ENCODE data around the gene S100A11.
A peak's percentile ranks its signal among the peaks of the same experiment; 100 is the strongest.

The S100A11 gene

DNA sequence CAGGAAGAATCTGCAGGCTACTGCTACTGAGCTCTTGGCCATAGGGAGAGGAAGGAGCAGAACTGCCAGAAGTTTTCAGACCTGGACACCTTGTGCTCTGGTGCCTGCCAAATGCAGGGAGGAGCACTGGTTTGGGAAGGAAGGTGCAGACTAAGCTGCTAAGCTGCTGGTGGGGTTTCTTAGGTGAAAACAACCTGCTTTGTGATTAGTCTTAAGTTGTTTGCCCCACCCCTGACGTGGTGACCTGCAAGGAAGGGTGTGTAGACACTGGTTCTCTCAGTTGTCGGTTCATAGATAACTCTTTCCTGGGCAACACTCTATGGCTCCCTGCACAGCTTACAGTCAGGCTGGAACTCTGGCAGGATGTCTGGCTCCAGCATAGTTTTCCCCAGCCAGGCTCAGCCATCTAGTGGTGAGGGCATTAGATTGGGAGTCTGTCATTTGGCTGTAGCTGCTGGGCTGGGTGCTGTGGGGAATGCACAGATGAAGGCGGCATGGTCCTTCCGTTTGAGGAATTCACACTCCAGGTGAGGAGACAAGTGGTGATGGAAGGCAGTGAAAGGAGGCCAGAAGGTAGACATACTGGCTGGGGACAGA lies 32.9 kb downstream of the S100A11 start:
- no peaks in the 10 kb centered on the region for H3K36me3 ChIP-seq (ENCODE audit: insufficient read depth, low read length)
- H3K4me1 ChIP-seq (ENCODE audit: insufficient read depth, low read length) = peaks cover 16% of the 10 kb centered on the region
- H3K9ac ChIP-seq (ENCODE audit: low read depth, low read length) = no peak overlapping the region
- H3K9me3 ChIP-seq (ENCODE audit: control insufficient read depth, insufficient read depth, low read length) = no peaks in the 10 kb centered on the region

DNA sequence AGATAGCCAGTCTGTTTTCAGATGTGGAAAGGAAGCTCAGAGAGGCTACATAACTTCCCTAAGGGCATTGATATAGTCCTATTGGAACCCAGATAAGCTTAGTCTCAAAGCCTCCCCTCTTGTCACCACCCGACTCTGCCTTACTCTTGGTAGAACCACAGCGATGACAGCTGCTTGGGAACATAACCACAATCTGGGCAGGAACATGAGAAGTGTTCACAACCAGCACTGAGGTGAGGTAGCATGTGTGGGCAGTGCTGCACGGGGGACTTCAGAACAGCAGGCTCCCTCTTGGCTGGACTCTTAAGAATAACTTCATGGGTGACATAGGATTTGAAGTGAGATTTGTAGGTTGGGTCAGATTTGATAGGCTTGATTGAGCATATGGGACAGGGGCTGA lies 33.8 kb downstream of the S100A11 start:
- Histone ChIP-seq H3K36me3 (ENCODE audit: insufficient read depth, low read length) (no peaks in the 10 kb centered on the region), H3K9ac (ENCODE audit: low read depth, low read length) (no peak overlapping the region), H3K9me3 (ENCODE audit: control insufficient read depth, insufficient read depth, low read length) (no peaks in the 10 kb centered on the region), H3K4me1 (ENCODE audit: insufficient read depth, low read length) (peaks cover 17% of the 10 kb centered on the region)

DNA sequence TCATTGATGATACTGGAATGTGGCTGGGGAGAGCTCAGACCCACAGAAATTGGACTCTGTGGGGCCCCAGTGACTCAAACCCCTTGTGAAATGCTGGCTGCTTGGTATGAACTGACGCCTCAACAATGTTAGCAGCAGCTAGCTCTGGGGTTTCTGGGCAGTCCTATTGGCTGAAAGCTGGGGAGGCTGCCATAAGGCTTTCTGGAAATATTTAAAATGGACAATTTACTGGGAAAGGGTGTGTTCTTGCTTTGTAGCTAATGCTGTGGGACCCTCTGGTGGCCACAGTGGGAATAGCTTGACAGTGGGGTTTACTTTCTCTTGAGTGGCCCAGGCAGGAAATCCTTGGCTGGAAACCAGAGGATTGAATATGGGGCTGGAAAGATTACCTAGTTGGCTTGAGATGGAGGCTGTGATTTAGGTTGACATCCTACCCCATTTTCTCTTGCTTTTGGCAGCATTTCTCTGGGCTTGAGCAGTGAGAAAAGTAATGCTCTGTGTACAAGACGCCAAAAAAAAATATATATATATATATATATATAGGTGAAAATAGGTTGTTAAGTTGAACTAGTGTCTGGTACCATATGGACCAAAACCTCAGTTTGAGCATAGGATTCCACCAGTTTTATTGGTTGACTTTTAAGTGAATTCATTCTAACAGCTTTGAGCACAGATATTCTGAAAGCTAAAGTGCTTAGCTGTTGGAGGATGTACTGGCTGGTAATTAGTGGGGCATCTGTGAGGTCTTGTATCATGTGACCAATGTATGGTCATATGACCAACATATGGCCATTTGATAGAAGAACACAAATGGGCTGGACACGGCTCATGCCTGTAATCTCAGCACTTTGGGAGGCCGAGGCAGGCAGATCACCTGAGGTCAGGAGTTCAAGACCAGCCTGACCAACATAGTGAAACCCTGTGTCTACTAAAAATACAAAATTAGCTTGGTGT lies 34.9 kb downstream of the S100A11 start:
- H3K9ac ChIP-seq (ENCODE audit: low read depth, low read length) = no peak overlapping the region
- H3K4me1 ChIP-seq (ENCODE audit: insufficient read depth, low read length) = peaks cover 17% of the 10 kb centered on the region
- H3K9me3 ChIP-seq (ENCODE audit: control insufficient read depth, insufficient read depth, low read length) = no peaks in the 10 kb centered on the region
- H3K36me3 ChIP-seq (ENCODE audit: insufficient read depth, low read length) = no peaks in the 10 kb centered on the region

DNA sequence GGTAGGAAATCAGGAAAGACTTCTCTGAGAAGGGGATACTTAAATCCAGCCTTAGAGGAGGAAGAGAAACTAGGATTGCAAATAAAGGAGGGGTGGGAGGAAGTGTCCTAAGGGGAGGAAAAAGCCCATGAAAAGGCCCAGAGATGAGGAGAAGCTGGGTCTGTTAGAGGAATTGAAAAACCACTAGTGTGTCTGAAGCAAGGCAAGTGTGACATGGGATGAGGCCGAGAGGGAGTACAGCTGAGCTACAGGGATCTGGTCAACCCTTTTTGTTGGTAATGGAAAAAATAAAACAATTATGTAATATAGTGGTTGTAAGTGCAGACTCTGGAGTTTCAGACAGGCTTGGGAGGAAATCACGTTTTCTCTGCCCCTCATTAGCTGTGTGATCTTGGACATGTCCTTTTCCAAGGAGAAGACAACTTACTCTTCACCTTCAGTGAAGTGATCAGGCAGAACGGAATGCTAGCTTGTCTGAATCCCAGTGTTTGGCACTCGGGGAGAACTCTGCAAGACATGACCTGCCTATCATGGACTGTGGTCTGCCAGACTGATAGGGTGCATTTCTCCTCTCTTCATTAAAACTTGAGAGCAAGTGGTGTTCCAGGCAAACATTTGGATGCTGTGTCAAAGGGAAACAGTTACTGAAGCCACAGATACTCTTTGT lies 35.7 kb downstream of the S100A11 start:
- Histone ChIP-seq H3K9ac (ENCODE audit: low read depth, low read length) (no peak overlapping the region), H3K4me1 (ENCODE audit: insufficient read depth, low read length) (peaks cover 17% of the 10 kb centered on the region), H3K9me3 (ENCODE audit: control insufficient read depth, insufficient read depth, low read length) (no peaks in the 10 kb centered on the region), H3K36me3 (ENCODE audit: insufficient read depth, low read length) (no peaks in the 10 kb centered on the region)

DNA sequence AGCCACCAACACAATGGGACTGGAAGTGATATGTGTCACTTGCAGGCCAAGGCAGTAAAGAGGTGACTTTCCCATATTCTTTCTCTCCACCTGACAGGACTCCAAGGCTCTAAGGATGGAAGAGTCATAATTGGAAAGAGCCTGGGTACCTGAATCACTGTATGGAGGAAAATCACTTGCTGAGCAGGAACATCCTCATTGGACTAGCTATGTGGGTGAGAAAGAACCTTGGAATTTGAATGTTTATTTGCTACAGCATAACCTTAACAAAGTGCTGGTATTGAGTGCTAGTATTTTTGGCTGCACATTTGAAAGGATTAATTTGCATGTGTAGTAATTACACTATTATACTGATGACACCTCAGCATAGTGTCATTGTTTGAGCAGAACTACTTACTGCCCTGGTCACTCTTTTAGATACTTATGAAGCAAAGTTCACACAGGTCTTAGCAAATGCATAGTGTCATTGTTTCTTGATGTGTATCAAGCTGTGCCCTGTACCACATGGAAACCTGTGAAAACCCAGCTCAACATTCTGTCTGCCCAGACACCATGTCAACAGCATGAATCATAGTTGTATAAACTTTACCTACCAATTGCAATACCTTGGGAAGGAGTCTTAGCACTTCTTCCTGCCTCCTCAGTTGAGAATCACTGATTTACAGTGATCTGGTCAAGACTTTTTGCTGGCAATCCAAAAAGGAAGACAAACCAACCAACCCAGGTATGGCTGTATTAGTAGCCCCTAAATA lies 38.0 kb downstream of the S100A11 start:
- peaks cover 24% of the 10 kb centered on the region for H3K4me1 ChIP-seq (ENCODE audit: insufficient read depth, low read length)
- no peaks in the 10 kb centered on the region for H3K9me3 ChIP-seq (ENCODE audit: control insufficient read depth, insufficient read depth, low read length)
- H3K36me3 ChIP-seq (ENCODE audit: insufficient read depth, low read length) = no peaks in the 10 kb centered on the region
- no peak overlapping the region for H3K9ac ChIP-seq (ENCODE audit: low read depth, low read length)

DNA sequence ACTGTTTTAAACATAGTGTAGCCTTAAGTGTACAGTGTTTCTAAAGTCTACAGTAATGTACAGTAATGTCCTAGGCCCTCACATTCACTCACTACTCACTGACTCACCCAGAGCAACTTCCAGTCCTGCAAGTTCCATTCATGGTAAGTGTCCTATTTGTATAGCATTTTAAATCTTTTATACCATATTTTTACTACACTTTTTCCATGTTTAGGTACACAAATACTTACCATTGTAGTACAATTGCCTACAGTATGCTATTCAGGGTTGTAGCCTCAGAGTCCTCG lies 39.6 kb downstream of the S100A11 start:
- H3K9ac ChIP-seq (ENCODE audit: low read depth, low read length) = no peak overlapping the region
- H3K4me1 ChIP-seq (ENCODE audit: insufficient read depth, low read length) = peaks cover 24% of the 10 kb centered on the region
- H3K36me3 ChIP-seq (ENCODE audit: insufficient read depth, low read length) = no peaks in the 10 kb centered on the region
- no peaks in the 10 kb centered on the region for H3K9me3 ChIP-seq (ENCODE audit: control insufficient read depth, insufficient read depth, low read length)

DNA sequence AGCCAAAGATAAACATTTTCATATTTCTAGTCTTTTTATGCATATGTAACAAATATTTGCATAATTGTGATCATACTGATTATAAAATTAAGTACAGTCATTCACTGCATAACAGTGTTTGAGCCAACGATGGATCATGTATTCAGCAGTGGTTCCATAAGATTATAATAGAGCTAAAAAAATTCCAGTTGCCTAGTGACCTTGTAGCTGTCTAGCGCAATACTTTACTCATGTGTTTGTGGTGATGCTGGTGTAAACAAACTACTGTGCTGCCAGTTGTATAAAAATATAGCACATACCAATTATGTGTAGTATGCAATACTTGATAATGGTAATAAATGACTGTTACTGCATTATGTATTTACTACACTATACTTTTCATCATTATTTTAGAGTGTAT lies 41.0 kb downstream of the S100A11 start:
- Histone ChIP-seq H3K9ac (ENCODE audit: low read depth, low read length) (no peak overlapping the region), H3K4me1 (ENCODE audit: insufficient read depth, low read length) (peaks cover 17% of the 10 kb centered on the region), H3K9me3 (ENCODE audit: control insufficient read depth, insufficient read depth, low read length) (no peaks in the 10 kb centered on the region), H3K36me3 (ENCODE audit: insufficient read depth, low read length) (no peaks in the 10 kb centered on the region)

DNA sequence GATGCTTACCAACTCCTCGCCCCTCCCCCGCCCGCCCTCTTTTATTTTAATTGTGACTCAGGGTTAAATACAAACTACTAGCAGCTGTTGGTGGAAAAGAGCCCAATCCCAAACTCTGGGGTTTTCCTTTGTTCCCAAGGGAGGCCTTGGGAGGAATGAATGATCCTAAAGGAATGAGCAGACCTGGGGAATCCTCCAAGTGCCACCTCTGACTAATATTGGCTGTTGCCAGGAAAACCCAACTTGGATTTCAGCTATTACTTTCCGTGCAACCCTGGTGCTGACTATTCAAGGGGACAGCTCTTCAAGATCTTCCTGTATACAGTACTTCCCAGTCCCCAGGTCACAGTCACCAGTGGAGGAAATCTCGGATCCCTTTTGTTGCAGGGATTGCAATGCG lies 41.8 kb downstream of the S100A11 start:
- no peak overlapping the region; the same call in 1 of the 2 replicates for H3K9ac ChIP-seq (ENCODE audit: low read depth, low read length)
- H3K9me3 ChIP-seq (ENCODE audit: control insufficient read depth, insufficient read depth, low read length) = no peaks in the 10 kb centered on the region
- H3K36me3 ChIP-seq (ENCODE audit: insufficient read depth, low read length) = no peaks in the 10 kb centered on the region
- peaks cover 19% of the 10 kb centered on the region for H3K4me1 ChIP-seq (ENCODE audit: insufficient read depth, low read length)

DNA sequence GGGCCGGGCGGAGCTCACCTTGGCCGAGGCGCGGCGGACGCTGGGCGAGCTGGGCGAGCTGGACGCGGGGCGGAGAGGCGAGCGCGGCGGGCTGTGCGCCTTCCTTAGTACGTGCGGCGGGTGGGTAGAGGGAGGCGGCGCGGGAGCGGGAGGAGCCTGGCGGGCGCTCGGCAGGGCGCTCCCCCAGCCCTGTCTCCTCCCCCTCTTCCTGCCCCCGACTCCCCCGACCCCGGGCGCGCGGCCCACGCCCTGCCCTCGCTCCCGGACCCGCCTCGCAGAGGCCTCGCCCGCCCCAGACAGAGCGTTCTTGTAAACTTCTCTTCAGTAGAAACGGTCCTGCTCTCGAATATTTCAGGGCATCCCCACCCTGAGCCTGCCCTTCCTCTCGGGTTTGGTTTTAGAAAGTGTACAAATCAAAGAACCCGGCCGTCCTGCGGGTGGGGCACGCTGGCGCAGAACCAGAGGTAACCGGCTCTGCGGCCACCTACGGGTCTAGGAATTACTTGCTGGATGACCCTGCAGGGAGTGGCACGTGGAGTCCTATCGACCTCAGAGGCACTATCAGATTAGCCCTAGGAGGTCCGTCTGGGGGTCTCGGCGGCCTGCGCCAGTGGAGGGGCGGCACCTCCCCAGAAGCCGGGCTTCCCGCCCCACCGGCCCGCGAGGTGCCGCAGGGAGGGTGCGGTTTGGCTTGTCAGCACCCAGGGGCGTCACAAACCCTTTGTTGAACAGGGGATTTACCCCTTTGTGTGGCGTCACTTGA lies 42.9 kb downstream of the S100A11 start, which contains the start of gene S100A10:
Gene S100A10 (minus strand): TSS at position 126 of the 763 bp plus-strand sequence. CDS start 7,629 bp downstream, outside the sequence.
- Histone ChIP-seq H3K36me3 (ENCODE audit: insufficient read depth, low read length) (0 out of 2 replicates have a peak, but pooled peaks cover 1% of the 10 kb centered on the region), H3K9me3 (ENCODE audit: control insufficient read depth, insufficient read depth, low read length) (no peaks in the 10 kb centered on the region), H3K9ac (ENCODE audit: low read depth, low read length) (peak within 1 kb of the TSS; percentile 97), H3K4me1 (ENCODE audit: insufficient read depth, low read length) (peaks cover 28% of the 10 kb centered on the region)

DNA sequence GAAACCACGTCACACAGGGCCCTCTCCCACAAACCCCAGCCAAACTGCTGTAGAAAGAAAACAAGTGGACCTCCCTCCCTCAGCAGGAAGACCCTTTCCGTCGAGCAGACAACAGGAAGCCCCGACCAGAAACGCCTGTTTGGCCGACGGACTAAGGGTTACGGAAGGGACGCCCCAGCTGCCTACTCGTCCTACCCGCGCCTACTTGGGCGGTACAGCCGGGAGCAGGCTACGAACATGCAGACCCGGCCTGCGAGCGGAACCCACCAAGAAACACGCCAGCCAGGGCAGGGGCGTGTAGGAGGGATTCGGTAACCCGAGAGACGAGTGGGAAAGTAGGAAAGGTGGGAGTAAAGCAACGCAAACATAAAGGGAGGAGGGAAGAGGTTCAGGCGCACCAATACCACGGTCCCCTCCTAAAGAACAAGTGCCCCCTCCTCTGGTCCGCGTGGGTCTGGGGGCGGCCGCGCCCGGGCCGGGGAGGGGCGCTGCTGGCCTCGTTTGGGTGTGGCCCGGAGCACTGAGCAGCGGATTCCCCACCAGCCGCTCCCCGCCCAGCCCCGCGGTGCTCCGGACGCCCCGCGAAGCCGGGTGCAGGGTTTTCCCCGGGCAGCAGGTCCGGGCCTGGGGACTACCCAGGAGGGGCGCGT lies 43.6 kb downstream of the S100A11 start:
- H3K9ac ChIP-seq (ENCODE audit: low read depth, low read length) = peak overlapping the region; percentile 97
- H3K36me3 ChIP-seq (ENCODE audit: insufficient read depth, low read length) = 0 out of 2 replicates have a peak, but pooled peaks cover 6% of the 10 kb centered on the region
- H3K4me1 ChIP-seq (ENCODE audit: insufficient read depth, low read length) = peaks cover 33% of the 10 kb centered on the region
- H3K9me3 ChIP-seq (ENCODE audit: control insufficient read depth, insufficient read depth, low read length) = no peaks in the 10 kb centered on the region

DNA sequence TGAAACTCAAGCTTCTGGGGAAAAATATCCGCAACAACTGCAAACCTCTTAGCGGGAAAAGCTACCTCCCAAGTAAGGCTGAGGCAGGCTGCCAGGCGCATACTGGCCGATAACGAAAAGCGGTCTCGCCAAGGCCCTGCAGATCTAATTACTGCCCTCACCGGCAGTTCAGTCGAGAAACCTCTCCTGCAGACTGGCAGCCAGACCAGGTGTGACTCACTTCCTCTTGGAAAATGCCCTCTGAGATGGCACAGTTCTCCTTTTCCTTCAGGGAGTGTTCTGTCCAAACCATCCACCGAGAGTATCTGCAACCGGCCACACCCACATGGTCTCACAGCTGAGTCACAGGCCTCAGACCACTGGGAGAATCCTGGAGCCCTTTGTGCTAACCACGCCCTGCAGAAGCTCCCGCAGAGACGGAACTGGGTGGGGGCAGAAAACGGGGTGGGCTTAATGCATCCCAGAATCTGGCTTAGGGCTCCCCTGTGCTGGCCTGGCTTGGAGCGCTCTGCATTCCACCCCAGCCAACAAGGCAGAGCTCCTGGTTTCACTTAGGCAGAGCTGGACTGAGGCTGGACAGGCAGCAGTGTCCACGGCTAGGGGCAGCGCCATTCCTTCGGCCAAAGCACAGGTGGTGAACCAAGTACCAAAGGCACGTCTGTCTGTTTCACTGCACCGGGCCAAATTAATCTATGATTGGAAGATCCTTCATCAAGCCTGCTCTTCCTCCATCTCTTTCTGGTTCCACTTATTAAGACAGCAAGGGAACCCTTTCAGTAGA lies 44.3 kb downstream of the S100A11 start:
- peaks cover 39% of the 10 kb centered on the region for H3K4me1 ChIP-seq (ENCODE audit: insufficient read depth, low read length)
- H3K36me3 ChIP-seq (ENCODE audit: insufficient read depth, low read length) = peaks cover 8% of the 10 kb centered on the region; the same call in 1 of the 2 replicates
- H3K9me3 ChIP-seq (ENCODE audit: control insufficient read depth, insufficient read depth, low read length) = no peaks in the 10 kb centered on the region
- H3K9ac ChIP-seq (ENCODE audit: low read depth, low read length) = peak overlapping the region; percentile 97

DNA sequence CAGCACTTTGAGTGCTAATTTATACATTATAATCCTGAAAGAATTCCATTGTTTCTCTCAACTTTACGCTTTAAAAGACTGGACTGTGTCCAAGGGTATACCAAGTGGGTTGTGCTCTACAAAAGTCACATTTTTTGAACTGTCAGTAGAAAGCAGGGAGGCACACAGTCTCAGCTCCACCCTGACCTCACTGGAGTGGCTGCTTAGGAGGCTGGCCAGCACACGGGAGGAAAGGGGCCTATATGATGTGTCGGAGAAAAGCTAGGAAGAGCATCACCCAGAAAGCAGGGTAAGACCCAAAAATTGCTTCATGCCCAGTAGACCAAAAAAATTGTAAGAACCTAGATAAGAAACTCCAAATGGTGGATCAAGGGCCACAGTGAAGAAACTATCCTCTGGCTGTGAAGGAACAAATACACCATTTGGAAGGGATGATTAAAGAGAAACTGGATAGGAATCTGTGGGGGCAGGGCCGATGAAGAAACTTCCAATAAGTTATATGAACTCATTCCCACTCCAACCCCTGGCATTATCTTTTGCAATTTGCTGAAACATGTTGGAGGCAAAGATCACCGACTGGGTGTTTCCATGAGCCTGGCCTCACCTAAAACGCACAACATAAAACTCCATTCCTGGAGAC lies 45.0 kb downstream of the S100A11 start:
- peaks cover 39% of the 10 kb centered on the region for H3K4me1 ChIP-seq (ENCODE audit: insufficient read depth, low read length)
- no peaks in the 10 kb centered on the region for H3K9me3 ChIP-seq (ENCODE audit: control insufficient read depth, insufficient read depth, low read length)

More for the DNA sequence above, 45.0 kb downstream of the S100A11 start:
- Histone ChIP-seq H3K36me3 (ENCODE audit: insufficient read depth, low read length) (peaks cover 8% of the 10 kb centered on the region; the same call in 1 of the 2 replicates), H3K9ac (ENCODE audit: low read depth, low read length) (peak overlapping the region; percentile 97)

All from ES-I3 (cell line).